ENCODE measurements around the gene TMEM80.

DNA sequence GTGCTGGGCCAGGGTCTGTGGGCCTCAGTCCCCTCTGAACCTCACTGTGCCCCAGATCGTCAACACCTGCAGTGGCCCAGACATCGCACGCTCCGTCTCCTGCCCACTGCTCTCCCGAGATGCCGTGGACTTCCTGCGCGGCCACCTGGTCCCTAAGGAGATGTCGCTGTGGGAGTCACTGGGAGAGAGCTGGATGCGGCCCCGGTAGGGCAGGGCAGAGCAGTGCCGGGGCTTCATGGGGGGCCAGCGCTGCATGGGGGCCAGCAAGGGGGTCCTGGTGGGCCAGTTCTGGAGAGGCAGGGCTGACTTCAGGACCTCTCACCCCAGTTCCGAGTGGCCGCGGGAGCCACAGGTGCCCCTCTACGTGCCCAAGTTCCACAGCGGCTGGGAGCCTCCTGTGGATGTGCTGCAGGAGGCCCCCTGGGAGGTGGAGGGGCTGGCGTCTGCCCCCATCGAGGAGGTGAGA lies 26.8 kb downstream of the TMEM80 start:
- no peak for TF ChIP-seq SNAI2 (CRISPR knock-in tag; IDR thresholded peaks at IDR 0.05)
- TF ChIP-seq ZFP30 (CRISPR knock-in tag; IDR thresholded peaks at IDR 0.05) = no peak
- TF ChIP-seq OSR1 (CRISPR knock-in tag; IDR thresholded peaks at IDR 0.05) = no peak
- TF ChIP-seq, protein P1, sequence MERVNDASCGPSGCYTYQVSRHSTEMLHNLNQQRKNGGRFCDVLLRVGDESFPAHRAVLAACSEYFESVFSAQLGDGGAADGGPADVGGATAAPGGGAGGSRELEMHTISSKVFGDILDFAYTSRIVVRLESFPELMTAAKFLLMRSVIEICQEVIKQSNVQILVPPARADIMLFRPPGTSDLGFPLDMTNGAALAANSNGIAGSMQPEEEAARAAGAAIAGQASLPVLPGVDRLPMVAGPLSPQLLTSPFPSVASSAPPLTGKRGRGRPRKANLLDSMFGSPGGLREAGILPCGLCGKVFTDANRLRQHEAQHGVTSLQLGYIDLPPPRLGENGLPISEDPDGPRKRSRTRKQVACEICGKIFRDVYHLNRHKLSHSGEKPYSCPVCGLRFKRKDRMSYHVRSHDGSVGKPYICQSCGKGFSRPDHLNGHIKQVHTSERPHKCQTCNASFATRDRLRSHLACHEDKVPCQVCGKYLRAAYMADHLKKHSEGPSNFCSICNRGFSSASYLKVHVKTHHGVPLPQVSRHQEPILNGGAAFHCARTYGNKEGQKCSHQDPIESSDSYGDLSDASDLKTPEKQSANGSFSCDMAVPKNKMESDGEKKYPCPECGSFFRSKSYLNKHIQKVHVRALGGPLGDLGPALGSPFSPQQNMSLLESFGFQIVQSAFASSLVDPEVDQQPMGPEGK (CRISPR knock-in tag; IDR thresholded peaks at IDR 0.05; ENCODE audit: borderline replicate concordance) = no peak
- TF ChIP-seq TCF4 (CRISPR knock-in tag; IDR thresholded peaks at IDR 0.05; ENCODE audit: borderline replicate concordance) = no peak
- TF ChIP-seq ISL1 (CRISPR knock-in tag; IDR thresholded peaks at IDR 0.05) = no peak
- TF ChIP-seq TOX (CRISPR knock-in tag; IDR thresholded peaks at IDR 0.05; ENCODE audit: borderline replicate concordance) = no peak
- no peak for TF ChIP-seq BACH2 (CRISPR knock-in tag; IDR thresholded peaks at IDR 0.05; ENCODE audit: borderline replicate concordance)
- no peak for TF ChIP-seq PPARA (CRISPR knock-in tag; IDR thresholded peaks at IDR 0.05; ENCODE audit: borderline replicate concordance)
- no peak for TF ChIP-seq ZNF8 (CRISPR knock-in tag; IDR thresholded peaks at IDR 0.05)
- TF ChIP-seq, protein P2, sequence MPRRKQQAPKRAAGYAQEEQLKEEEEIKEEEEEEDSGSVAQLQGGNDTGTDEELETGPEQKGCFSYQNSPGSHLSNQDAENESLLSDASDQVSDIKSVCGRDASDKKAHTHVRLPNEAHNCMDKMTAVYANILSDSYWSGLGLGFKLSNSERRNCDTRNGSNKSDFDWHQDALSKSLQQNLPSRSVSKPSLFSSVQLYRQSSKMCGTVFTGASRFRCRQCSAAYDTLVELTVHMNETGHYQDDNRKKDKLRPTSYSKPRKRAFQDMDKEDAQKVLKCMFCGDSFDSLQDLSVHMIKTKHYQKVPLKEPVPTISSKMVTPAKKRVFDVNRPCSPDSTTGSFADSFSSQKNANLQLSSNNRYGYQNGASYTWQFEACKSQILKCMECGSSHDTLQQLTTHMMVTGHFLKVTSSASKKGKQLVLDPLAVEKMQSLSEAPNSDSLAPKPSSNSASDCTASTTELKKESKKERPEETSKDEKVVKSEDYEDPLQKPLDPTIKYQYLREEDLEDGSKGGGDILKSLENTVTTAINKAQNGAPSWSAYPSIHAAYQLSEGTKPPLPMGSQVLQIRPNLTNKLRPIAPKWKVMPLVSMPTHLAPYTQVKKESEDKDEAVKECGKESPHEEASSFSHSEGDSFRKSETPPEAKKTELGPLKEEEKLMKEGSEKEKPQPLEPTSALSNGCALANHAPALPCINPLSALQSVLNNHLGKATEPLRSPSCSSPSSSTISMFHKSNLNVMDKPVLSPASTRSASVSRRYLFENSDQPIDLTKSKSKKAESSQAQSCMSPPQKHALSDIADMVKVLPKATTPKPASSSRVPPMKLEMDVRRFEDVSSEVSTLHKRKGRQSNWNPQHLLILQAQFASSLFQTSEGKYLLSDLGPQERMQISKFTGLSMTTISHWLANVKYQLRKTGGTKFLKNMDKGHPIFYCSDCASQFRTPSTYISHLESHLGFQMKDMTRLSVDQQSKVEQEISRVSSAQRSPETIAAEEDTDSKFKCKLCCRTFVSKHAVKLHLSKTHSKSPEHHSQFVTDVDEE (CRISPR knock-in tag; IDR thresholded peaks at IDR 0.05) = no peak
- no peak for TF ChIP-seq RARB (CRISPR knock-in tag; IDR thresholded peaks at IDR 0.05)
